Memory B cell (primary cell): ENCODE measurements around the gene PIMREG.

Experiments used
- ATAC-seq: fragments of 150-1000 bp; cut with Tn5 transposase; 2 replicates; pipeline ENCODE4 v1.10.0; 2021; ENCODE audit warnings: low read depth, mild to moderate bottlenecking, moderate library complexity
- DNase-seq, 2 donors: peaks; one replicate each; pipeline ENCODE4 v3.0.0; 2022; ENCODE audit warnings: low spot score in 2 of 2
- H3K27ac Mint-ChIP-seq: one replicate; pipeline ENCODE4 v1.8.0; 2022; ENCODE audit warnings: mild to moderate bottlenecking, moderate library complexity, mixed read lengths
- H3K27me3 Mint-ChIP-seq: one replicate; pipeline ENCODE4 v1.8.0; 2022; ENCODE audit warnings: mixed read lengths
- H3K36me3 Mint-ChIP-seq: one replicate; pipeline ENCODE4 v1.8.0; 2022; ENCODE audit warnings: mild to moderate bottlenecking, mixed read lengths
- H3K4me1 Mint-ChIP-seq: one replicate; pipeline ENCODE4 v1.8.0; 2022; ENCODE audit warnings: mixed read lengths
- H3K4me3 Mint-ChIP-seq: one replicate; pipeline ENCODE4 v1.8.0; 2022; ENCODE audit warnings: mild to moderate bottlenecking, moderate library complexity, mixed read lengths
- H3K9me3 Mint-ChIP-seq: one replicate; pipeline ENCODE4 v1.8.0; 2022; ENCODE audit warnings: mixed read lengths

PIMREG gene

GRCh38 chr17:6461792-6462524 lies 17.7 kb downstream of the PIMREG start:
- Mint-ChIP-seq H3K4me1 (peaks cover 3% of the 10 kb centered on the region), H3K4me3 (no peak overlapping the region), H3K27me3 (peaks cover 7% of the 10 kb centered on the region), H3K36me3 (peaks cover 1% of the 10 kb centered on the region), H3K27ac (no peak overlapping the region), H3K9me3 (no peaks in the 10 kb centered on the region)
- no peak for ATAC-seq
- no peak for DNase-seq

- peaks cover 1% of the 10 kb centered on the region for H3K36me3 Mint-ChIP-seq
- no peaks in the 10 kb centered on the region for H3K9me3 Mint-ChIP-seq
- no peaks in the 10 kb centered on the region for H3K4me1 Mint-ChIP-seq
- H3K4me3 Mint-ChIP-seq = no peak overlapping the region
- no peak overlapping the region for H3K27ac Mint-ChIP-seq
- H3K27me3 Mint-ChIP-seq = peaks cover 7% of the 10 kb centered on the region
- ATAC-seq (no peak), DNase-seq (no peak)
Observed at GRCh38 chr17:6462692-6463091, 18.4 kb downstream of the PIMREG start.

- Mint-ChIP-seq H3K4me1 (no peaks in the 10 kb centered on the region), H3K4me3 (no peak overlapping the region), H3K27me3 (peaks cover 11% of the 10 kb centered on the region), H3K27ac (no peak overlapping the region), H3K36me3 (peaks cover 1% of the 10 kb centered on the region), H3K9me3 (no peaks in the 10 kb centered on the region)
- DNase-seq = no peak
- ATAC-seq = no peak
Observed at GRCh38 chr17:6463616-6464445, 19.6 kb downstream of the PIMREG start.

GRCh38 chr17:6464446-6465041 lies 20.3 kb downstream of the PIMREG start:
- no peaks in the 10 kb centered on the region for H3K4me1 Mint-ChIP-seq
- H3K9me3 Mint-ChIP-seq = no peaks in the 10 kb centered on the region
- DNase-seq (no peak), ATAC-seq (no peak)
- no peak overlapping the region for H3K4me3 Mint-ChIP-seq
- H3K36me3 Mint-ChIP-seq = peaks cover 1% of the 10 kb centered on the region
- peaks cover 17% of the 10 kb centered on the region for H3K27me3 Mint-ChIP-seq
- H3K27ac Mint-ChIP-seq = no peak overlapping the region

GRCh38 chr17:6465206-6466003 lies 21.1 kb downstream of the PIMREG start:
- Mint-ChIP-seq H3K36me3 (peaks cover 1% of the 10 kb centered on the region), H3K4me3 (no peak overlapping the region), H3K27ac (no peak overlapping the region), H3K9me3 (no peaks in the 10 kb centered on the region), H3K27me3 (peaks cover 16% of the 10 kb centered on the region), H3K4me1 (no peaks in the 10 kb centered on the region)
- DNase-seq = no peak
- ATAC-seq = no peak

GRCh38 chr17:6467567-6467966 lies 23.3 kb downstream of the PIMREG start:
- DNase-seq = no peak
- peaks cover 16% of the 10 kb centered on the region for H3K27me3 Mint-ChIP-seq
- no peak overlapping the region for H3K4me3 Mint-ChIP-seq
- no peaks in the 10 kb centered on the region for H3K4me1 Mint-ChIP-seq
- ATAC-seq = no peak
- H3K36me3 Mint-ChIP-seq = peaks cover 1% of the 10 kb centered on the region
- H3K9me3 Mint-ChIP-seq = no peaks in the 10 kb centered on the region
- no peak overlapping the region for H3K27ac Mint-ChIP-seq

GRCh38 chr17:6468051-6468790 lies 24.0 kb downstream of the PIMREG start:
- no peak overlapping the region for H3K27ac Mint-ChIP-seq
- peaks cover 2% of the 10 kb centered on the region for H3K4me1 Mint-ChIP-seq
- no peak overlapping the region for H3K4me3 Mint-ChIP-seq
- no peaks in the 10 kb centered on the region for H3K9me3 Mint-ChIP-seq
- ATAC-seq = no peak
- DNase-seq = no peak
- peaks cover 1% of the 10 kb centered on the region for H3K36me3 Mint-ChIP-seq
- H3K27me3 Mint-ChIP-seq = peaks cover 16% of the 10 kb centered on the region

- no peak for ATAC-seq
- Mint-ChIP-seq H3K4me3 (no peak overlapping the region), H3K4me1 (peaks cover 2% of the 10 kb centered on the region), H3K27me3 (peaks cover 16% of the 10 kb centered on the region), H3K36me3 (peaks cover 1% of the 10 kb centered on the region), H3K9me3 (no peaks in the 10 kb centered on the region), H3K27ac (no peak overlapping the region)
- DNase-seq = no peak
Observed at GRCh38 chr17:6470146-6470718, 26.0 kb downstream of the PIMREG start.

- no peaks in the 10 kb centered on the region for H3K9me3 Mint-ChIP-seq
- peaks cover 12% of the 10 kb centered on the region for H3K27me3 Mint-ChIP-seq
- DNase-seq (no peak), ATAC-seq (no peak)
- H3K4me3 Mint-ChIP-seq = no peak overlapping the region
- H3K36me3 Mint-ChIP-seq = peaks cover 1% of the 10 kb centered on the region
- H3K4me1 Mint-ChIP-seq = peaks cover 2% of the 10 kb centered on the region
- H3K27ac Mint-ChIP-seq = no peak overlapping the region
Observed at GRCh38 chr17:6470751-6471521, 26.7 kb downstream of the PIMREG start.

GRCh38 chr17:6471531-6472465 lies 27.5 kb downstream of the PIMREG start:
- ATAC-seq (no peak), DNase-seq (no peak)
- no peaks in the 10 kb centered on the region for H3K9me3 Mint-ChIP-seq
- H3K36me3 Mint-ChIP-seq = no peaks in the 10 kb centered on the region
- peaks cover 2% of the 10 kb centered on the region for H3K4me1 Mint-ChIP-seq
- H3K27ac Mint-ChIP-seq = no peak overlapping the region
- H3K4me3 Mint-ChIP-seq = no peak overlapping the region
- H3K27me3 Mint-ChIP-seq = peaks cover 10% of the 10 kb centered on the region

GRCh38 chr17:6472517-6472916 lies 28.3 kb downstream of the PIMREG start:
- Mint-ChIP-seq H3K4me3 (no peak overlapping the region), H3K27ac (no peak overlapping the region), H3K27me3 (peaks cover 10% of the 10 kb centered on the region), H3K4me1 (peaks cover 2% of the 10 kb centered on the region), H3K36me3 (no peaks in the 10 kb centered on the region), H3K9me3 (no peaks in the 10 kb centered on the region)
- ATAC-seq (no peak), DNase-seq (no peak)
